ENCODE data around the gene PRR29. TPM values are rescaled to one million over a fixed set of nuclear protein-coding genes. Genes with fewer than 3 reads are reported as not detected.
A peak's percentile ranks its signal among the peaks of the same experiment; 100 is the strongest.

Gene PRR29
- total RNA-seq, 1 experiment from 2014 or later, result 0.77 TPM

GRCh38 chr17:63975541-63976092 is 22.5 kb upstream of the PRR29 start:
- no peaks in the 10 kb centered on the region for H3F3A ChIP-seq (ENCODE audit: low read length, unreplicated experiment)
- no peak overlapping the region for H3K27ac ChIP-seq (ENCODE audit: low read length)
- 0 out of 2 replicates have a peak overlapping the region, but pooled peaks have one; percentile 91 for H3K4me2 ChIP-seq (ENCODE audit: low read length)
- BruUV-seq (replicated peaks), result no TSS peak
- ATAC-seq (no peak), DNase-seq (no peak)
- ChIA-PET CTCF (interaction anchor here (0.5 to 0.6 kb wide), 2 partner anchors 11 to 53 kb away, joined by 3 to 4 read pairs; no protein-coding TSS in a partner anchor), POLR2A (ENCODE audit: unreplicated experiment) (no interaction called here)
- H3K79me2 ChIP-seq (ENCODE audit: low read length), result no peaks in the 10 kb centered on the region
- H2AFZ ChIP-seq (ENCODE audit: low read length), result no peak overlapping the region
- H3K9ac ChIP-seq (ENCODE audit: low read length), result no peak overlapping the region
- H3K4me3 ChIP-seq (ENCODE audit: low read length), result no peak overlapping the region
- no peak for TF ChIP-seq EZH2phosphoT487 (IDR thresholded peaks at IDR 0.05; ENCODE audit: borderline replicate concordance, low read length)
- no peak for TF ChIP-seq EZH2 (IDR thresholded peaks at IDR 0.05; ENCODE audit: low read length, unreplicated experiment)
- no peak for TF ChIP-seq CTCF (conservative IDR thresholded peaks at IDR 0.05; ENCODE audit: low read depth, low read length)
- no peaks in the 10 kb centered on the region for H3K9me2 ChIP-seq (replicated peaks; ENCODE audit: low read length)
- H3K36me3 ChIP-seq (ENCODE audit: low read depth, low read length), result no peaks in the 10 kb centered on the region
- peaks cover 29% of the 10 kb centered on the region for H3K4me1 ChIP-seq (ENCODE audit: insufficient read depth, low read length)
- intact Hi-C loops (cut with micrococcal nuclease), result no loop called here
- H4K20me1 ChIP-seq (ENCODE audit: low read length), result no peaks in the 10 kb centered on the region
- no peaks in the 10 kb centered on the region for H3K9me3 ChIP-seq (ENCODE audit: low read length)
- no peaks in the 10 kb centered on the region for H3K27me3 ChIP-seq (ENCODE audit: low read length)

GRCh38 chr17:63976702-63977101 is 21.4 kb upstream of the PRR29 start:
- H3K9ac ChIP-seq (ENCODE audit: low read length), result no peak overlapping the region
- DNase-seq, result no peak

More at GRCh38 chr17:63976702-63977101, 21.4 kb upstream of the PRR29 start:
- TF ChIP-seq CTCF (conservative IDR thresholded peaks at IDR 0.05; ENCODE audit: low read depth, low read length) (no peak), EZH2 (IDR thresholded peaks at IDR 0.05; ENCODE audit: low read length, unreplicated experiment) (no peak), EZH2phosphoT487 (IDR thresholded peaks at IDR 0.05; ENCODE audit: borderline replicate concordance, low read length) (no peak)
- H3K27me3 ChIP-seq (ENCODE audit: low read length), result no peaks in the 10 kb centered on the region
- no TSS peak for BruUV-seq (replicated peaks)
- no peak overlapping the region for H3K4me2 ChIP-seq (ENCODE audit: low read length)
- ChIA-PET CTCF (no interaction called here), POLR2A (ENCODE audit: unreplicated experiment) (no interaction called here)
- H3K36me3 ChIP-seq (ENCODE audit: low read depth, low read length), result no peaks in the 10 kb centered on the region
- H3K27ac ChIP-seq (ENCODE audit: low read length), result no peak overlapping the region
- ATAC-seq, result no peak
- H3K9me3 ChIP-seq (ENCODE audit: low read length), result no peaks in the 10 kb centered on the region
- H2AFZ ChIP-seq (ENCODE audit: low read length), result no peak overlapping the region
- no peaks in the 10 kb centered on the region for H4K20me1 ChIP-seq (ENCODE audit: low read length)
- no peaks in the 10 kb centered on the region for H3K79me2 ChIP-seq (ENCODE audit: low read length)
- peaks cover 29% of the 10 kb centered on the region for H3K4me1 ChIP-seq (ENCODE audit: insufficient read depth, low read length)
- no peaks in the 10 kb centered on the region for H3K9me2 ChIP-seq (replicated peaks; ENCODE audit: low read length)
- intact Hi-C loops (cut with micrococcal nuclease), result no loop called here
- H3F3A ChIP-seq (ENCODE audit: low read length, unreplicated experiment), result no peaks in the 10 kb centered on the region
- H3K4me3 ChIP-seq (ENCODE audit: low read length), result no peak overlapping the region

Data from PC-3 (cell line).